ENCODE results near the gene CDH24. TPM values are rescaled to one million over a fixed set of nuclear protein-coding genes. Genes with fewer than 3 reads are reported as not detected.
A peak's percentile ranks its signal among the peaks of the same experiment; 100 is the strongest.

The CDH24 gene
- 1.4 and 2.1 TPM in 2 replicates for total RNA-seq

DNA sequence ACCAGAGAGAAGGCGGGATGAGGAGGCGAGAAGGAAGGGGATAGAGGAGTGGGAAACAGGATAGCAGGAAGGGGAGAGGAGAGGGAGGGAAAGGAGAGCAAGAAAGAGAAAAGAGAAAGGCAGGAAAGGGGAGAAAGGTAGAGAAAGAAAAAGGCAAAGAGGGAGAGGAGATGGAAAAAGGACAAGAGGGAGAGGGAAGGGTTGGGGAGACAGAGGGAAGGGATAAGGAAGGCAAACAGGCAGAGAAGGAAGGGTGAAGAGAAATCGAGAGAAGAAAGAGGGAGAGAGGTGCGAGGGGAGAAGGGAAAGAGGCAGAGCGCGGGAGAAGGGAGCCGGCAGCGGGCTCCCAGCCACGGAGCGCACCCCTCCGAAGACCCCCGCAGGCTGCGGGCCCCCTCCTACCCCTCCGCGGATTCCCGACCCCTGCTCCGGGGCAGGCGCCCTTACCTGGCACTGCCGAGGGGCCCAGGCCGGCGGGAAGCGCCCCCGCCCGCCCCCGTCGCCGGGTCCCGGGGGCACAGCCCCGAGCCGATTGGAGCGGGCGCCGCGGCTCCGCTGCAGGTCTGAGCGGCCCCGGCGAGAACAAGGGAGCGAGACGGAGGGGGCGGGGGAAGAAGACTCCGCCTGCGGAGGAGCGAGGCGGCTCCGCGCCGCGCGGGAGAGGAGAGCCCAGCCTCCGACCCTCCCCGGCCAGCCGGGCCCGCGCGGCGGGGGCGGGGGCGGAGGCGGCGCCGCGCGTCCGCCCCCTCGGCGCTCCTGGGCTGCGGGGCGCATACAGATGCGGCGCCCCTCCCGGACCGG is at the start of gene CDH24:
TSS of gene CDH24 (minus strand) at position 565 of the 801 bp plus-strand sequence. CDS start 1,787 bp downstream, outside the sequence.
- DNase-seq (ENCODE audit: low spot score) = peak; percentile 74
- H3K36me3 Mint-ChIP-seq (ENCODE audit: low read depth) = peaks cover 27% of the 10 kb centered on the region
- peak within 1 kb of the TSS; percentile 51 for H3K27ac Mint-ChIP-seq
- peaks cover 16% of the 10 kb centered on the region for H3K4me1 Mint-ChIP-seq (ENCODE audit: low read depth)
- intact Hi-C loops (cut with micrococcal nuclease) = loop anchor here (1.0 to 5.0 kb wide), 4 partner anchors 22 to 127 kb away; partner anchors contain the start of gene PSMB5
- H3K27me3 Mint-ChIP-seq (ENCODE audit: low read depth) = peaks cover 7% of the 10 kb centered on the region
- H3K9me3 Mint-ChIP-seq = no peaks in the 10 kb centered on the region
- H3K4me3 Mint-ChIP-seq (ENCODE audit: low read depth) = peak within 1 kb of the TSS; percentile 84

DNA sequence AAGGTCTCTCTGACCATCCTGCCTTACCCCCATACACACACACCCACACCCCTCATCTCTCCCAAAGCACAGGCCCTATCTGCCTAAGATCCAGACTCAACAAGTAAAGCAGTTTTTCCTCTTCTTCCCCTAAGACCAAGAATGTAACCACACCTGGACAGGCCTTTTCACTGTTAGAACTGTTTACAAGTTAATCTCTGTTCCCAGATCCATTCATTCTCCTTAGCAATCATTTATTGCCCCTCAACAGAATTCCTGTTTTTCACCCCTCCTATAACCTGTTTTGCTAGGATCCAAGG is 49.4 kb upstream of the CDH24 start:
- intact Hi-C loops (cut with micrococcal nuclease) = no loop called here
- H3K36me3 Mint-ChIP-seq (ENCODE audit: low read depth) = no peaks in the 10 kb centered on the region
- no peaks in the 10 kb centered on the region for H3K4me1 Mint-ChIP-seq (ENCODE audit: low read depth)
- no peaks in the 10 kb centered on the region for H3K9me3 Mint-ChIP-seq
- H3K4me3 Mint-ChIP-seq (ENCODE audit: low read depth) = no peak overlapping the region
- H3K27ac Mint-ChIP-seq = no peak overlapping the region
- H3K27me3 Mint-ChIP-seq (ENCODE audit: low read depth) = no peaks in the 10 kb centered on the region
- DNase-seq (ENCODE audit: low spot score) = no peak

DNA sequence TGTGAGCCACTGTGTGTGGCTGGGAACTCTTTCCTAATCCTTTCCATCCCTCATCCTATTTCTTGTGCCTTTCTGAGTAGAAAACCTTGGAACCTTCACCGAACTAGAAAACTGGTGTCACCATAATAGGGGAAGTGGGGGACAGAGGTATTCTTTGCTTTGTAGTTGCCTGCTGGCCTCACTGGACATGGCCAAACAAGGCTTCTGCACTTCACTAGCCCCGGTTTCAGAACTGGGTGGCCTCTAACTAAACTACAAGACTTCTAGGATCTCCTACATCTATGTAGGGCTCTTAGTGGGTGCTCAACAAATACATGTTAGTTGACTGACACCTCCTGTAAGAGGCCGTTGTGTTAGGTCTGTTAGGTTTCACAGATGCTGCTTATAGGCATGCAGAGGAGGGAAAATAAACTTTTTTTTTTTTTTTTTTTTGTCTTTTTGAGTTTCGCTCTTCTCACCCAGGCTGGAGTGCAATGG is 48.1 kb upstream of the CDH24 start:
- intact Hi-C loops (cut with micrococcal nuclease) = no loop called here
- Mint-ChIP-seq H3K27me3 (ENCODE audit: low read depth) (no peaks in the 10 kb centered on the region), H3K4me3 (ENCODE audit: low read depth) (no peak overlapping the region), H3K27ac (no peak overlapping the region), H3K4me1 (ENCODE audit: low read depth) (no peaks in the 10 kb centered on the region), H3K9me3 (no peaks in the 10 kb centered on the region), H3K36me3 (ENCODE audit: low read depth) (no peaks in the 10 kb centered on the region)
- DNase-seq (ENCODE audit: low spot score) = no peak

GRCh38 chr14:23104591-23105347 is 47.4 kb upstream of the CDH24 start, which contains the start of gene CIROP:
Gene CIROP, minus strand, starts transcription at chr14:23104989. Its CDS starts 69 bp downstream, at chr14:23104920.
- no peaks in the 10 kb centered on the region for H3K36me3 Mint-ChIP-seq (ENCODE audit: low read depth)
- H3K4me3 Mint-ChIP-seq (ENCODE audit: low read depth) = no peak within 1 kb of the TSS
- H3K9me3 Mint-ChIP-seq = no peaks in the 10 kb centered on the region
- DNase-seq (ENCODE audit: low spot score) = no peak
- no peak within 1 kb of the TSS for H3K27ac Mint-ChIP-seq
- H3K4me1 Mint-ChIP-seq (ENCODE audit: low read depth) = no peaks in the 10 kb centered on the region
- intact Hi-C loops (cut with micrococcal nuclease) = no loop called here
- H3K27me3 Mint-ChIP-seq (ENCODE audit: low read depth) = no peaks in the 10 kb centered on the region

DNA sequence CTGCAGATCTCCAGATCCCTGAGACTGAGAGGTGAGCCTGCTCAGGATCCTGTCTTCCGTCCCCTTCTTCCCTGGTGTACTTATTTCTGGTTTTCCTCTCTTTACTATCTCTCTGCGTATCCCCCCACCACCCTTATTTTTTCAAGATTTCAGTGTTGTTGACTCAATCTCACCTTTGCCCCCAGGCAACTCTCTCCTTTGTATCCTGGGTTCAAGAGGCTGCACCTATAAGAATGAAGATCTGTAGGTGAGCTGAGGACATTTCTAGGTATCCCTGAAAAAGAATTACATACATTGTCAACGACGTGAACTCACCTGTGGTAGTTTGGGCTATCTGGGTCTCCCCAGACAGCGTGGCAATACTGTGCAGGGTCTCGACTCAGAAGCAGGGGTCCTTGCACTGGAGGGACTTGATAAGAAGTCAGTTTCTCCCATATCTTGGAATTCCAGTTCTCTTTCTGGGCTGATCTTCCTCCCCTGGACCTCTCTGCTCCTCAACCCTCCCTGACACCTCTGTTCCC is 46.8 kb upstream of the CDH24 start:
- intact Hi-C loops (cut with micrococcal nuclease) = no loop called here
- Mint-ChIP-seq H3K27me3 (ENCODE audit: low read depth) (no peaks in the 10 kb centered on the region), H3K9me3 (no peaks in the 10 kb centered on the region), H3K4me1 (ENCODE audit: low read depth) (peaks cover 1% of the 10 kb centered on the region), H3K36me3 (ENCODE audit: low read depth) (peaks cover 6% of the 10 kb centered on the region), H3K27ac (no peak overlapping the region), H3K4me3 (ENCODE audit: low read depth) (no peak overlapping the region)
- DNase-seq (ENCODE audit: low spot score) = no peak

- peaks cover 2% of the 10 kb centered on the region for H3K4me1 Mint-ChIP-seq (ENCODE audit: low read depth)
- no peaks in the 10 kb centered on the region for H3K9me3 Mint-ChIP-seq
- intact Hi-C loops (cut with micrococcal nuclease) = no loop called here
- no peak for DNase-seq (ENCODE audit: low spot score)
- no peak overlapping the region for H3K27ac Mint-ChIP-seq
- peaks cover 12% of the 10 kb centered on the region for H3K36me3 Mint-ChIP-seq (ENCODE audit: low read depth)
- H3K27me3 Mint-ChIP-seq (ENCODE audit: low read depth) = no peaks in the 10 kb centered on the region
- H3K4me3 Mint-ChIP-seq (ENCODE audit: low read depth) = no peak overlapping the region
These were observed 46.3 kb upstream of the CDH24 start for GRCh38 chr14:23103581-23103980.

DNA sequence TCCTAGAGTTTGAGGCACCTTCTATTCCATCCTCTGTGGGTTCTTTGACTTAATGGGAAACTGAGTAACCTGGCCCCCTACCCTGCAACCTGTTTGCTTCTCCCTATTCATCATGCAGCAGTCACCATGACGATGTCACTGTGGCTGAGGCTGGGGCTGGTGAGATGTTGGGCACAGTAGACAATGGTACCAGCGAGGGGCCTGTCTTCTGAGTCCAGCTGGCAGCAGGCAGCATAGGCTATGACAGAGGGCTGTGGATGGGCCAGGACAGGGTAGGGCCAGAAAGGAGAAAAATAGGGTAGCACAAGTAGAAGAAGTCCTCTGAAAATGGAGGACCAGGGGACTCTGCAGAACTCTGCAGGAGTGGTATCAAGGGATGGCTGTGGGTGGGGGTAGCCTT is 45.5 kb upstream of the CDH24 start:
- H3K4me1 Mint-ChIP-seq (ENCODE audit: low read depth) = peaks cover 2% of the 10 kb centered on the region
- no peak overlapping the region for H3K27ac Mint-ChIP-seq
- H3K4me3 Mint-ChIP-seq (ENCODE audit: low read depth) = no peak overlapping the region
- no peaks in the 10 kb centered on the region for H3K9me3 Mint-ChIP-seq
- intact Hi-C loops (cut with micrococcal nuclease) = no loop called here
- no peak for DNase-seq (ENCODE audit: low spot score)
- H3K36me3 Mint-ChIP-seq (ENCODE audit: low read depth) = peaks cover 18% of the 10 kb centered on the region
- H3K27me3 Mint-ChIP-seq (ENCODE audit: low read depth) = no peaks in the 10 kb centered on the region

DNA sequence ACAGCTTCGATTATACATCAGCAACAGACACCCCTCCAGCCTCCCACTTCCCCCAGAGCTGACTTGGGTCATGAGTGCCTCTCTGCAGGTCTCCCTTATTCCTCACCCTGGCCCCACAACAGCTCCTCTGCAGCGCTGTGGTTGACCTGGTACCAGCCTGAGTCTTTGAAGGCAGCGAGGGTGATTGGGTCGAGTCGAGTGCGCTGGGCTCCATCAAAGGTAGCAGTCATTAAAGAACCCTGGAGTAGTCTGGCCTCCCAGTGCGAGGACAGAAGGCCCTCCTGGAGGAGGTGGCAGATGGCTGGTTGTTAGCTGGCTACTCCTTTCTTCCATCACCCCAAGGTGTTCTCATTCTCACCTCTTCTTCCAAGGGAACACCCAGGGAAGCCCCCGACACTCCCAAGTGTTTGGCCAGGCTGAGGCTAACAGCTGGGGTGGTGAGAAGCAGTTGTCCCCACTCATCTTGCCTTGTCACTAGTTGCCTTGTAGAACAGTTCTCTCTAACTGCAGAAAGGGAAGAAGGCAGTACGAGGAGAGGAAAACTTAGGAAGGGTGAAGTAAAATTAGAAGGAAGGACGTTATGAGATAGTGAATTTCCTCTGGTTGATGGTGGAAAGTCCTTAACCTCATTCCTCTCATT is 44.8 kb upstream of the CDH24 start:
- H3K27me3 Mint-ChIP-seq (ENCODE audit: low read depth) = no peaks in the 10 kb centered on the region
- no peak overlapping the region for H3K4me3 Mint-ChIP-seq (ENCODE audit: low read depth)
- no peaks in the 10 kb centered on the region for H3K9me3 Mint-ChIP-seq
- intact Hi-C loops (cut with micrococcal nuclease) = no loop called here
- peaks cover 25% of the 10 kb centered on the region for H3K36me3 Mint-ChIP-seq (ENCODE audit: low read depth)
- DNase-seq (ENCODE audit: low spot score) = no peak
- no peak overlapping the region for H3K27ac Mint-ChIP-seq
- peaks cover 9% of the 10 kb centered on the region for H3K4me1 Mint-ChIP-seq (ENCODE audit: low read depth)

DNA sequence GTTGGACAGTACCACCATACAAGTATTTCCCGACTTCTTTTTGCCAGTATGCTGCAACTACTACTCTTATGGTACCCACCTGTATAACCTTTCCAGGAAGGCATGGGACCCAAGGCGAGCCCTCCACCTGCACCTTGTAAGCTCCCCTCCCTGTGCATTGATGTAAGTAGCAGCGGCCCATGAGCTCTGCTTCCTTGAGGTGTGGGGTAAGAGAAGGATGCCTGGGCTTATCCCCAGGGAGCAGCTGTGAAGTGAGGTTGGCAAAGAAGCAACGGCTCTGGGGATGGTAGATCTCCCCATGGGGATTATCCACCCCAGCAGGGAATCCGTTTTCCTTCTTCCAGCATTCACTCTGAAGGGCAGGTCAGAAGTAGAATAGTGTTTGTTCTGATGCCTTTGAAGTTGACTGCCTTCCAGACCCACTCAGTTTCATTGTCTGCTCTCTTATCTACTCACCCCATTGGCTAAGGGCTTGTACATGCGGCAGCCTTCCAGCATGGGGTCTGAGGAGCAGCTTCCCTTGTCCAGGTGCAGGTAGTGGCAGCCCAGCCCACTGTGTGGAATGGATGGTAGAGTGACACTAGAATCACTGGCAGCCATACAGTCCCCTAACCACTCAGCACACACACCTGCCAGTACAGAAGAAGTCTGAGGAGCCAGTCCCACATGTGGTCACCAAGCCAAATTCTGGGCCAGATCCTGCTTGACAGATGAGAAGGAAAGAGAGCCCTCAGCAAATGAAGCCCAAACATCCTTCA is 44.1 kb upstream of the CDH24 start:
- Mint-ChIP-seq H3K9me3 (no peaks in the 10 kb centered on the region), H3K27me3 (ENCODE audit: low read depth) (no peaks in the 10 kb centered on the region), H3K27ac (no peak overlapping the region), H3K4me1 (ENCODE audit: low read depth) (peaks cover 16% of the 10 kb centered on the region), H3K4me3 (ENCODE audit: low read depth) (no peak overlapping the region), H3K36me3 (ENCODE audit: low read depth) (peaks cover 30% of the 10 kb centered on the region)
- no peak for DNase-seq (ENCODE audit: low spot score)
- intact Hi-C loops (cut with micrococcal nuclease) = no loop called here

DNA sequence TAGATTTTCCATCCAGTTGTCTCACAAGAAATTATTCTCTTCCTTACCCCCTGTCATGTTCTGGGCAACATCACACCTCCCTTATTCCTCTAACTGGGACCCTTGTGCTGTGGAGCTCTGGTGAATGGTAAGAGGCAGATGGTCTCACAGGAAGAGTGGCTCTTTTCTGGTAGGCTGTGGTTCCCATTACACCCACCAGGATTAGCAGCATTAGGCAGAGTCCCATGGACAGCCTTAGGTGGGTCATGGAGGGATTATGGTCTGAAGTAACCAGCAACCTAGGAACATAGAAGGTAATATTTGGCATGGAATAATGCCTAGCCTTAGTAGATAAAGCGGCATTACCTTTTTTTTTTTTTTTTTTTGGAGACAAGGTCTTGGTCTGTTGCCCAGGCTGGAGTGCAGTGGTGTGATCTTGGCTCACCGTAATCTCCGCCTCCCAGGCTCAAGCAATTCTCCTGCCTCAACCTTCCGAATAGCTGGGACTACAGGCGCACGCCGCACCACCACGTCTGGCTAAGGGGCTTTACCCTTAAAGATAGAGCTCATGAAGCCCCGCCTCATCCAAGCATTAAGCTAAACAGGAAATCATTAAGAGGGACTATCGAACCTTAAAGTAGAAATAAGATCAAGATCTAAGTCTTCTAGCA is 42.0 kb upstream of the CDH24 start:
- H3K9me3 Mint-ChIP-seq = no peaks in the 10 kb centered on the region
- no peaks in the 10 kb centered on the region for H3K27me3 Mint-ChIP-seq (ENCODE audit: low read depth)
- H3K4me3 Mint-ChIP-seq (ENCODE audit: low read depth) = no peak overlapping the region
- no peak overlapping the region for H3K27ac Mint-ChIP-seq
- H3K4me1 Mint-ChIP-seq (ENCODE audit: low read depth) = peaks cover 16% of the 10 kb centered on the region
- DNase-seq (ENCODE audit: low spot score) = no peak
- peaks cover 30% of the 10 kb centered on the region for H3K36me3 Mint-ChIP-seq (ENCODE audit: low read depth)
- intact Hi-C loops (cut with micrococcal nuclease) = no loop called here

DNA sequence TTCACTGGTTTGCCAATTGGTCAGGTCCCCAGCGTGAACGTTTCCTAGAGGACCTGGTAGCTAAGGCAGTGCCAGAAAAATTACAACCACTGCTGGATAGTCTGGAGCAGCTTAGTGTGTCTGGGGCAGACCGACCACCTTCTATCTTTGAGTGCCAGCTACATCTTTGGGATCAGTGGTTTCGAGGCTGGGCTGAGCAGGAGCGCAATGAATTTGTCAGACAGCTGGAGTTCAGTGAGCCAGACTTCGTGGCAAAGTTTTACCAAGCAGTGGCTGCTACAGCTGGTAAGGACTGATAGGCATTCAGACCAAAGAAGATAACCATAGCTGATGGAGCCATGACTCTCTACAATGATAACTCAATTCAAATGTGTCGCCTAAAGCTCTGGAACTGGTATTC is 40.5 kb upstream of the CDH24 start:
- Mint-ChIP-seq H3K27me3 (ENCODE audit: low read depth) (no peaks in the 10 kb centered on the region), H3K4me3 (ENCODE audit: low read depth) (no peak overlapping the region), H3K36me3 (ENCODE audit: low read depth) (peaks cover 38% of the 10 kb centered on the region), H3K27ac (no peak overlapping the region), H3K9me3 (no peaks in the 10 kb centered on the region), H3K4me1 (ENCODE audit: low read depth) (peaks cover 24% of the 10 kb centered on the region)
- intact Hi-C loops (cut with micrococcal nuclease) = no loop called here
- no peak for DNase-seq (ENCODE audit: low spot score)

Measured in activated T-helper 2 cell treated with anti-CD3 and anti-CD28 coated beads, Interferon-gamma antibody, Interleukin-2, Interleukin-4, amounts not matched to agents 10 μg/mL and 5 μg/mL and 100 μg/mL, durations not matched to agents 14 hours and 24 hours and 36 hours (primary cell).